ENCODE data around the gene RNF152.
A peak's percentile ranks its signal among the peaks of the same experiment; 100 is the strongest.

RNF152 gene

DNA sequence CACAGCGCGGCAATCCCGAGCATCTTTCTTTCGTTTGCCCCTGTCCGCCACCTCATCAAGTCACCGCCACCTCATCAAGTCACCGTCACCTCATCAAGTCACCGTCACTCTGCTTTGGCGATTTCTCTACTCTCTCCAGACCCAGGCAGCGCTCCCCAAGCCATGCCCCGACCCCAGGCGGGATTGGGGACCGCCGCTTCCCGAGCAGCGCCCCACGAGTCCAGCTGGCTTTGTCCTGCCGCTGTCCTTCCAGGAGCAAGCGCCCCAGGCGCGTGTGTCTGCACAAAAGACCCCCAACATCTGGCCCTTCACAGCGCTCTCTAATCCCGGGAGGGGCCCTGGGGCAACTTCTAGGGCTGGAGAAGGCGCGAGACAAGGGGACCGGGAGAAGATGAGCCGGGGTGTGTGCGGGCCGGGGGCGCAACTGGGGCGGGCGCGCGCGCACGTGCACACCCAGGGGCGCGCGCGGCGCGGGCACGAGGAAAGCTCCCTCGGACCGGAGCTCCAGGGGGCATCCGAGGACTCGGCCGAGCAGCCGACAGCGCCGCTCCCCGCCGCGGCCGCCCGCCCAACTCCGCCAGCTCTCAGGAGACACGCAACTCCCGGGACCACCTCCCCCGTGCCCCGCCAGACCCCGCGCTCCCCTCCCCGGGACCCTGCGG lies 633 bp upstream of the RNF152 start:
- TF ChIP-seq CTCF (IDR thresholded peaks at IDR 0.05): peak; percentile 10
- Histone ChIP-seq H3K9ac (peak overlapping the region; percentile 17), H3K4me2 (ENCODE audit: low read length) (peak overlapping the region; percentile 82), H3K79me2 (no peaks in the 10 kb centered on the region), H3K4me1 (peaks cover 21% of the 10 kb centered on the region), H3K36me3 (ENCODE audit: control insufficient read depth, insufficient read depth, low read length) (no peaks in the 10 kb centered on the region), H3K9me3 (ENCODE audit: control insufficient read depth, low read length) (no peaks in the 10 kb centered on the region), H2AFZ (peak overlapping the region; percentile 92), H3K27me3 (ENCODE audit: control insufficient read depth, insufficient read depth, low read length) (no peaks in the 10 kb centered on the region), H3K27ac (peak overlapping the region; percentile 76), H3K4me3 (ENCODE audit: low read depth, low read length) (peak overlapping the region; percentile 57)

GRCh38 chr18:61891894-61892293 lies 913 bp downstream of the RNF152 start:
- Histone ChIP-seq H3K4me3 (ENCODE audit: low read depth, low read length) (peak overlapping the region; percentile 57), H3K79me2 (peaks cover 4% of the 10 kb centered on the region), H2AFZ (peak overlapping the region; percentile 21), H3K4me1 (peaks cover 30% of the 10 kb centered on the region), H3K9ac (no peak overlapping the region), H3K4me2 (ENCODE audit: low read length) (peak overlapping the region; percentile 82), H3K9me3 (ENCODE audit: control insufficient read depth, low read length) (no peaks in the 10 kb centered on the region), H3K36me3 (ENCODE audit: control insufficient read depth, insufficient read depth, low read length) (no peaks in the 10 kb centered on the region), H3K27me3 (ENCODE audit: control insufficient read depth, insufficient read depth, low read length) (no peaks in the 10 kb centered on the region), H3K27ac (peak overlapping the region; percentile 76)
- no peak for TF ChIP-seq CTCF (IDR thresholded peaks at IDR 0.05)

DNA sequence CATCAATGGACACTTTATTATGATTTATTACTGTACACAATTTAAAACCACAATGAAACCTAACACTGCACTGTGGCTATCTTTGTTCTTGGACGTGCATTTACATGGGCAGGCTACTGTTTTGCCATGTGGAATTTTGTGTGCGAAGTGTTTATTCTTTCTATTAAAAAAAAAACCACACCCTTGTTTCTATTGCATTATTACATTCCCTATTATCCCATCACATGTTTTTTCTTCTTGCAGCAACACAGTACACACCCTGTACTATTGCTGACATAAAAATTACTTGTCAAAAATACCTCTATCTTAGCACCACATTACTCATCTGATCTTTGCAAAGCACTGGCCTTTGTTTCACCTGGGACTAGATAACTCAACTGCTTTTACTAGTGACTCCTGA lies 1.5 kb downstream of the RNF152 start:
- Histone ChIP-seq H3K27ac (peak overlapping the region; percentile 76), H3K36me3 (ENCODE audit: control insufficient read depth, insufficient read depth, low read length) (no peaks in the 10 kb centered on the region), H3K4me1 (peaks cover 30% of the 10 kb centered on the region)

DNA sequence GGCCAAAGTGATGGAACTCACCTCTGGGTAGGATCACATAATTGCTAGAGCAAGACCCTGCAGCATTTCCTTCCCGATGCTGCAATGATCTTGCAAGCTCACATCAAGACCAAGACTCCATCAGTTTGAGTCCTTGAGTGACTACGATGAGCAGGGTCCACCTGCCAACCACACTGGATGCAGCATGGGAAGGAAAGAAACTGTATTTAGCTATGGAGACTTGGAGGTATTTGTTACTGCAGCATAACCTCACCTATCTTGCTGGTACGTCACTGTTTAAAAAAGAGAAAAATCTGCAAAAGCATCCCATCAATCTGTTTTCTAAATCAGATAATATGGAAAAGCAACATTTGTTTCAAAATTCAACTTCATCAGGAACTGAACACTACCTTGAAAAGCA lies 2.5 kb downstream of the RNF152 start:
- Histone ChIP-seq H3K9ac (no peak overlapping the region), H3K4me2 (ENCODE audit: low read length) (no peak overlapping the region), H2AFZ (no peak overlapping the region), H3K36me3 (ENCODE audit: control insufficient read depth, insufficient read depth, low read length) (no peaks in the 10 kb centered on the region), H3K9me3 (ENCODE audit: control insufficient read depth, low read length) (no peaks in the 10 kb centered on the region), H3K4me1 (peaks cover 30% of the 10 kb centered on the region), H3K27me3 (ENCODE audit: control insufficient read depth, insufficient read depth, low read length) (no peaks in the 10 kb centered on the region), H3K27ac (no peak overlapping the region), H3K4me3 (ENCODE audit: low read depth, low read length) (no peak overlapping the region), H3K79me2 (peaks cover 4% of the 10 kb centered on the region)
- no peak for TF ChIP-seq CTCF (IDR thresholded peaks at IDR 0.05)

More for the DNA sequence above, 1.5 kb downstream of the RNF152 start:
- Histone ChIP-seq H3K27me3 (ENCODE audit: control insufficient read depth, insufficient read depth, low read length) (no peaks in the 10 kb centered on the region), H2AFZ (no peak overlapping the region), H3K4me3 (ENCODE audit: low read depth, low read length) (no peak overlapping the region), H3K79me2 (peaks cover 4% of the 10 kb centered on the region), H3K9me3 (ENCODE audit: control insufficient read depth, low read length) (no peaks in the 10 kb centered on the region), H3K9ac (no peak overlapping the region), H3K4me2 (ENCODE audit: low read length) (no peak overlapping the region)
- TF ChIP-seq CTCF (IDR thresholded peaks at IDR 0.05): no peak

- no peak overlapping the region for H2AFZ ChIP-seq
- H3K27me3 ChIP-seq (ENCODE audit: control insufficient read depth, insufficient read depth, low read length): no peaks in the 10 kb centered on the region
- no peak overlapping the region for H3K4me3 ChIP-seq (ENCODE audit: low read depth, low read length)
- H3K27ac ChIP-seq: peak overlapping the region; percentile 22
- H3K79me2 ChIP-seq: peaks cover 4% of the 10 kb centered on the region
- no peak for TF ChIP-seq CTCF (IDR thresholded peaks at IDR 0.05)
- H3K36me3 ChIP-seq (ENCODE audit: control insufficient read depth, insufficient read depth, low read length): no peaks in the 10 kb centered on the region
- no peaks in the 10 kb centered on the region for H3K9me3 ChIP-seq (ENCODE audit: control insufficient read depth, low read length)
- H3K9ac ChIP-seq: no peak overlapping the region
- H3K4me1 ChIP-seq: peaks cover 30% of the 10 kb centered on the region
- no peak overlapping the region for H3K4me2 ChIP-seq (ENCODE audit: low read length)
These were observed 3.3 kb downstream of the RNF152 start for GRCh38 chr18:61889541-61889940.
